Heart left ventricle (tissue), 13 donors: ENCODE results near the gene CFAP141.

Experiments used
- POLR2A ChIP-seq, 2 donors: fragments of 450-650 bp; IDR thresholded peaks; one replicate each; pipeline ENCODE4 v1.6.1; 2017; ENCODE audit warnings: antibody characterized with exemption in 2 of 2, mild to moderate bottlenecking in 2 of 2, moderate library complexity in 2 of 2
- TF ChIP-seq, protein P1 (sequence below), 12 donors: fragments of 200-600 bp; sonication (generic) in 4 of 12; IDR thresholded peaks; one replicate each; pipeline versions ENCODE4 v1.5.0 to v1.8.0; 2018 to 2022; ENCODE audit warnings: antibody characterized with exemption in 12 of 12, mild to moderate bottlenecking in 5 of 12
- donor health status: ischemic (EF 13 %, LVEDD 7.1; RV severe dilation, severe dysfunction).
- donor health status: DM: no; HTN: yes; CAD: no.
- donor health status: DM: no; HTN: no; CAD: no.
- donor health status: ischemic (EF 25% LVEDD 6.9; RV normal size, moderate dysfunction).
- donor health status: ischemic (EF 25% LVEDD 5.7; RV mildly dilated, moderate dysfunction).
- donor health status: ischemic (EF 35%, LVEDD 5.7; RV mildly dilated, moderate dysfunction).
- donor health status: nonischemic (EF 11% LVEDD 7.7; RV severe dilation, severe dysfunction).
- donor health status: DM: yes; HTN: yes; CAD: no.
- donor health status: PGD.
- donor health status: ischemic (EF 29% LVEDD 5.4; RV normal size, mild dysfunction).
- donor health status: nonischemic (EF 23%, LVEDD 6.1; RV moderate dilation, normal function).

- TF ChIP-seq, protein P1, sequence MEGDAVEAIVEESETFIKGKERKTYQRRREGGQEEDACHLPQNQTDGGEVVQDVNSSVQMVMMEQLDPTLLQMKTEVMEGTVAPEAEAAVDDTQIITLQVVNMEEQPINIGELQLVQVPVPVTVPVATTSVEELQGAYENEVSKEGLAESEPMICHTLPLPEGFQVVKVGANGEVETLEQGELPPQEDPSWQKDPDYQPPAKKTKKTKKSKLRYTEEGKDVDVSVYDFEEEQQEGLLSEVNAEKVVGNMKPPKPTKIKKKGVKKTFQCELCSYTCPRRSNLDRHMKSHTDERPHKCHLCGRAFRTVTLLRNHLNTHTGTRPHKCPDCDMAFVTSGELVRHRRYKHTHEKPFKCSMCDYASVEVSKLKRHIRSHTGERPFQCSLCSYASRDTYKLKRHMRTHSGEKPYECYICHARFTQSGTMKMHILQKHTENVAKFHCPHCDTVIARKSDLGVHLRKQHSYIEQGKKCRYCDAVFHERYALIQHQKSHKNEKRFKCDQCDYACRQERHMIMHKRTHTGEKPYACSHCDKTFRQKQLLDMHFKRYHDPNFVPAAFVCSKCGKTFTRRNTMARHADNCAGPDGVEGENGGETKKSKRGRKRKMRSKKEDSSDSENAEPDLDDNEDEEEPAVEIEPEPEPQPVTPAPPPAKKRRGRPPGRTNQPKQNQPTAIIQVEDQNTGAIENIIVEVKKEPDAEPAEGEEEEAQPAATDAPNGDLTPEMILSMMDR (IDR thresholded peaks at IDR 0.05) = no peak
- TF ChIP-seq POLR2A (IDR thresholded peaks at IDR 0.05) = no peak
Measured at GRCh38 chr1:154208677-154209388, 2.7 kb upstream of the CFAP141 start.
